ENCODE results near the gene PRRT3. TPM values are rescaled to one million over a fixed set of nuclear protein-coding genes. Genes with fewer than 3 reads are reported as not detected.

PRRT3 gene
- 2.0 TPM in 2 replicates for total RNA-seq

DNA sequence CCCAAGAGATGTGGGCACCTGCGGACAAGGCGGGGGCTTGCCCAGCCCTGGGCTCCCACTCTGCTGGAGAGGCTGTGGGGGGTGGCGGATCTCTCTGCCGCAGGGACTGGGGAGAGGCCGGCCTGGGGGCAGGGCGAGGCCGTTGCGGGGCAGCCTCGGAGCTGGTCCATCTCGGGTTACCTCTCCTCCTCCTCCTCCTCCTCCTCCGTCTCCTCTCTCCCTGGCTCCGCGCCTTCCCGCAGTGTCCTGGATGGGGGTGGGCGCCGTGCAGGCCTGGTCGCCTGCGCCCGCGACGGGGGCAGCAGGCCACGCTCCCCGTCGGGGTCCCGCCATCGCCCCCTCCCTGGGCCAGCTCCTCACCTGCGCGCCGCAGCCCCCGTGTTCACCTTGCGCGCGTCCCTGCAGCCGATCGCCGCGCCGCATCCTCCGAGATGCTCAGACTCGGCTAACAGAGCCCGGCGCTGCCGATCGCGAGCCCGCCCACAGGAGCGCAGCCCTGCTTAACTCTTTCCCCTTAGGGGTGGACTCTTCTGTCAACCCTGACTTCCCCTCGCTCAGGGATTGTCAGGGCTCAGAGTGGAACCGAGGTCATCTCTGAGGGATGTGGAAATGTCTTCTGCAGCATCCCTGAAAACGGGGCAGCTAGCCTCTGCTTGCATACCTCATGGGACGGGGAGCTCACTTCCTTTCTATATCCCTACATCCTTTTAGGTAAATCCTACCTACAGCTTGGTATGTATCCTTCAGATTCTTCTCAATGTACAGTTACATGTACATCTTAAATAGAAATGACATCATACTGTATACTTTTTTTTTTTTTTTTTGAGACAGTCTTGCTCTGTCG lies at the start of gene PRRT3:
PRRT3 (minus strand) TSS at position 447 of the 844 bp plus-strand sequence. CDS start 2,293 bp downstream, outside the sequence.

DNA sequence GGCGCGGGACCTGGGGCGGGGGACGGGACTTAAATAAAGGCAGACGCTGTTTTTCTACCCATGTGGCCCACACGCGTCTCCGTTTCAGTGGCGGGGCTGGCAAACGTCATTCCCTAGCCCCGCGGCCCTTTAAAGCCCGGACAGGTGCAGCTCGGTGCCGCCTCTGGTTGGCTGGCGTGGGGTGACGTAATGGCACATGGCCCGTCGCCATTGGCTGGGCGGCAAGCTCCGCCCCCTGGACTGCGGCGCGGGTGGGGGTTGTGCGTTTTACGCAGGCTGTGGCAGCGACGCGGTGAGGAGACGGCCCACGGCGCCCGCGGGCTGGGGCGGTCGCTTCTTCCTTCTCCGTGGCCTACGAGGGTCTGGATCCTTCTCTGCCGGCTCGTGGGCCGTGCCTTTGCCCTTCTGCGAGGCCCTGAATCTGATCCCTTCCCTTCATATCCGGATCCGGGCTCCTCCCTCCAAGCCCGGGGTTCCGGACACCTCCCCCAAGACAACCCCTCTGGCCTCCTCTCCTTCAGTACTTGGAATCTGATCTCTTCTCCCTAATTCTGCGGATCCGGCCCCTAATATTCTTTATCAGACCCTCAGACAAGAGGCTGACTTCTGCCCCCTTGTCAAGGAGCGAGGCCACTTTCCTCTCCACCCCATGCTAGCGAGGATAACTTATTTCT lies 18.5 kb downstream of the PRRT3 start, which contains the start of gene CRELD1:
CRELD1 (plus strand) TSS at position 274 of the 674 bp plus-strand sequence. CDS start 605 bp downstream, outside the sequence.

DNA sequence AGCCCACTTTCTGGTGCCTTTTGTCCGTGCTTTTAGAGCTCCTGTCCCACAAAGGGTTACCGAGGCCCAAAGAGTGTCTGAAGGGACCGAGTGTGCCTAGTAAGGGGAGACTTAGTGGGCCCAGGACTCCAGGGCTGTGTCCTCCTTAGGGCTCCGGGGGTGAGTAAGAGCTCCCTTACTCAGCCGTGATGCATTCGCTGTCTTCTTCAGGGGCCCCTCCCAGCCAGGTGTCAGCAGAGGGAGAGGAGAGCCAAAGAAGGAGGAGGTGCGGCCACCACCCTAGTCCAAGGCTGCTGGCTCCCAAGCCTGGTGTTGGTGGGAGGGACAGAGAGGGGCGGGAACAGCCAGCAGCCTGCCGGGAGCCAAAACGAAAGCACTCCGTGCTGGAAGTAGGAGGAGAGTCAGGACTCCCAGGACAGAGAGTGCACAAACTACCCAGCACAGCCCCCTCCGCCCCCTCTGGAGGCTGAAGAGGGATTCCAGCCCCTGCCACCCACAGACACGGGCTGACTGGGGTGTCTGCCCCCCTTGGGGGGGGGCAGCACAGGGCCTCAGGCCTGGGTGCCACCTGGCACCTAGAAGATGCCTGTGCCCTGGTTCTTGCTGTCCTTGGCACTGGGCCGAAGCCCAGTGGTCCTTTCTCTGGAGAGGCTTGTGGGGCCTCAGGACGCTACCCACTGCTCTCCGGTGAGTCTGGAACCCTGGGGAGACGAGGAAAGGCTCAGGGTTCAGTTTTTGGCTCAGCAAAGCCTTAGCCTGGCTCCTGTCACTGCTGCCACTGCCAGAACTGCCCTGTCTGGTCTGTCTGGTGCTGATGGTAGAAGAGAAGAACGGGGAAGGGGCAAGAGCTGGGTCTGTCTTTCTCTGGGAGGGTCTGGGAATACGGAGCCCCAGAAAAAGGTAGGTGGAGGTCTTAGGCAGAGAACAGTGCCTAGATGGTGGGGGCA lies 35.2 kb downstream of the PRRT3 start, which contains the start of gene IL17RC:
IL17RC (plus strand) TSS at position 365 of the 947 bp plus-strand sequence; CDS start at position 583, 218 bp downstream.

DNA sequence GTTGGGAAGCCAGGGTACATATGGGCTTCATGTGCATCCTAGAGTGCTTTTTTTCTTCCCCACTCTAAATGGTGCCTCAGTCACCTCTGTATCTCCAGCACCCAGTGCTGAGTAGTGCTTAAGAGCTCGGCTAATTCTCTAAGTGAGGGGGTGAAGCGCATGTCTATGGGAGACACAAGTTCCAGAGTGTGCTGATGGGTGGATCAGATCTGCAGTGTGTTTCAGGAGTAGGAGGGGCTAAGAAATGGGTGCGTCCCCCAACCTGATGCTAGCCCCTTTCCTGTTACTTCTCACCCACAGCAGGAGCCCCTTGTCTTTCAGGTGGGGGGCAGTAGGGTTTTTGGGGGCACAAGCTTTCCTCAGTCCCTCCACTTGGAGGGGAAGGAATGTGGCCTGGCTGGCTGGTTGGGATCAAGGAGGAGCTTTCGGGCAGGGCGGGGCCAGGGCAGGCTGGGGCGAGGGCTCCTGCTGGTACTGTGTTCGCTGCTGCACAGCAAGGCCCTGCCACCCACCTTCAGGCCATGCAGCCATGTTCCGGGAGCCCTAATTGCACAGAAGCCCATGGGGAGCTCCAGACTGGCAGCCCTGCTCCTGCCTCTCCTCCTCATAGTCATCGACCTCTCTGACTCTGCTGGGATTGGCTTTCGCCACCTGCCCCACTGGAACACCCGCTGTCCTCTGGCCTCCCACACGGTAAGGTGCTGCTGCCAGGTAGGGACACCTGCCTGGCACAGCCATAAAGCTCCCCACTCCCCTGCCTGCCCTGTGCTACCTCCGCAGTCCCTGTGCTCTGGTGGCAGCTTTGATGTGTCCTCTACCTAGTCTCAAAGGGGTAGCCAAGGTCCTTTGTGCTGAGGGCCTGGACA lies 49.6 kb downstream of the PRRT3 start, which contains the start of gene IL17RE:
IL17RE (plus strand) TSS at position 477 of the 866 bp plus-strand sequence; CDS start at position 562, 85 bp downstream.

Other genes starting within 250 kb of the PRRT3 start
- not detected in 2 replicates for gene CPNE9, start 248.6 kb downstream of the PRRT3 start, total RNA-seq
- gene BRPF1, start 220.7 kb downstream of the PRRT3 start, total RNA-seq, result 8.1 and 13.1 TPM in 2 replicates
- 16.2 and 17.4 TPM in 2 replicates for gene OGG1, start 202.5 kb downstream of the PRRT3 start, total RNA-seq
- 9.5 and 11.7 TPM in 2 replicates for gene CAMK1, start 182.5 kb downstream of the PRRT3 start, total RNA-seq
- gene TADA3, start 159.9 kb downstream of the PRRT3 start, total RNA-seq, result 55.0 and 65.0 TPM in 2 replicates
- gene ARPC4, start 159.3 kb downstream of the PRRT3 start, total RNA-seq, result 164 and 206 TPM in 2 replicates
- 4.4 and 6.6 TPM in 2 replicates for gene TTLL3, start 142.1 kb downstream of the PRRT3 start, total RNA-seq
- gene RPUSD3, start 108.4 kb downstream of the PRRT3 start, total RNA-seq, result 56.1 and 64.1 TPM in 2 replicates
- gene CIDEC, start 72.2 kb downstream of the PRRT3 start, total RNA-seq, result not detected in 2 replicates
- gene JAGN1, start 61.8 kb downstream of the PRRT3 start, total RNA-seq, result 33.5 and 51.9 TPM in 2 replicates
- gene IL17RE, start 49.6 kb downstream of the PRRT3 start, total RNA-seq, result 16.6 and 19.3 TPM in 2 replicates
- 42.2 and 42.7 TPM in 2 replicates for gene IL17RC, start 35.3 kb downstream of the PRRT3 start, total RNA-seq
- gene CRELD1, start 18.6 kb downstream of the PRRT3 start, total RNA-seq, result 17.4 and 25.5 TPM in 2 replicates
- gene EMC3, start 34.4 kb upstream of the PRRT3 start, total RNA-seq, result 35.2 and 37.8 TPM in 2 replicates
- 20.7 and 32.1 TPM in 2 replicates for gene FANCD2, start 74.0 kb upstream of the PRRT3 start, total RNA-seq
- gene FANCD2OS, start 155.8 kb upstream of the PRRT3 start, total RNA-seq, result 2.3 TPM in 1 of 2 replicates, not detected in the other
- 101 and 142 TPM in 2 replicates for gene BRK1, start 163.3 kb upstream of the PRRT3 start, total RNA-seq
- 28.6 and 36.1 TPM in 2 replicates for gene VHL, start 189.4 kb upstream of the PRRT3 start, total RNA-seq
- gene IRAK2, start 212.5 kb upstream of the PRRT3 start, total RNA-seq, result 2.9 and 6.1 TPM in 2 replicates